HG02798 (cell line): Measurements from ENCODE around the gene CDKAL1.
"Not testable (repeated sequence)": the region's sequence is repeated elsewhere in the genome, so short reads cannot be mapped to it uniquely, and the experiment has no call there.

Experiments used
- ATAC-seq: cut with Tn5 transposase; IDR thresholded peaks from one replicate; pipeline ENCODE4 v1.9.1; 2021; ENCODE audit warnings: mild to moderate bottlenecking; ENCODE audit not compliant: unreplicated experiment, poor library complexity

CDKAL1 gene

GRCh38 chr6:21167790-21168189, 633.5 kb downstream of the CDKAL1 start:
- ATAC-seq, result no peak

- ATAC-seq, result no peak
Observed at GRCh38 chr6:21171801-21172200, 637.5 kb downstream of the CDKAL1 start.

- ATAC-seq, result no peak
Observed at GRCh38 chr6:21173031-21173430, 638.8 kb downstream of the CDKAL1 start.

GRCh38 chr6:21173678-21174077, 639.4 kb downstream of the CDKAL1 start:
- no peak for ATAC-seq

GRCh38 chr6:21176197-21176596, 641.9 kb downstream of the CDKAL1 start:
- ATAC-seq, result no peak

GRCh38 chr6:21180155-21180554, 645.9 kb downstream of the CDKAL1 start:
- ATAC-seq, result peak; percentile 77

GRCh38 chr6:21180800-21181337, 646.6 kb downstream of the CDKAL1 start:
- no peak for ATAC-seq

- peak; percentile 71 for ATAC-seq
Observed at GRCh38 chr6:21181866-21182265, 647.6 kb downstream of the CDKAL1 start.

GRCh38 chr6:21182589-21182988, 648.3 kb downstream of the CDKAL1 start:
- ATAC-seq, result no peak

- ATAC-seq, result no peak
Observed at GRCh38 chr6:21185861-21186478, 651.7 kb downstream of the CDKAL1 start.

GRCh38 chr6:21186479-21187055, 652.3 kb downstream of the CDKAL1 start:
- no peak for ATAC-seq

- ATAC-seq, result no peak
Observed at GRCh38 chr6:21187485-21187884, 653.2 kb downstream of the CDKAL1 start.

GRCh38 chr6:21188505-21189223, 654.4 kb downstream of the CDKAL1 start:
- peak; percentile 37 for ATAC-seq

GRCh38 chr6:21189759-21190158, 655.5 kb downstream of the CDKAL1 start:
- ATAC-seq, result no peak

- ATAC-seq, result no peak
Observed at GRCh38 chr6:21190701-21191100, 656.4 kb downstream of the CDKAL1 start.

- ATAC-seq, result no peak
Observed at GRCh38 chr6:21193790-21194475, 659.7 kb downstream of the CDKAL1 start.

GRCh38 chr6:21195301-21195700, 661.0 kb downstream of the CDKAL1 start:
- not testable (repeated sequence) for ATAC-seq

GRCh38 chr6:21198032-21198640, 663.9 kb downstream of the CDKAL1 start:
- no peak for ATAC-seq

- no peak for ATAC-seq
Observed at GRCh38 chr6:21199262-21199661, 665.0 kb downstream of the CDKAL1 start.

GRCh38 chr6:21200134-21200870, 666.0 kb downstream of the CDKAL1 start:
- no peak for ATAC-seq
